HEK293 (cell line): Measurements from ENCODE around the gene APLP1.

Source experiments
- CTCF ChIA-PET: fragments of 350-600 bp; formaldehyde crosslinking; extraction: SDS; loops from one replicate; lab custom pipeline; 2021; ENCODE audit warnings: antibody characterized with exemption; lab: Yijun Ruan, JAX
- POLR2A ChIA-PET: fragments of 300-600 bp; formaldehyde crosslinking; extraction: SDS; loops from one replicate; lab custom pipeline; 2020; ENCODE audit warnings: antibody characterized with exemption, inconsistent platforms; lab: Yijun Ruan, JAX
- H3K27ac ChIP-seq: fragments of 200-500 bp; sonication (Bioruptor generic); 2 replicates; pipeline ENCODE4 v1.5.1; 2014; ENCODE audit warnings: low read depth, low read length, control low read depth, inconsistent platforms; ENCODE audit errors: extremely low read depth
- H3K36me3 ChIP-seq, 2 experiments: fragments of 200-500 bp in 1 of 2; sonication (Bioruptor generic) in 1 of 2; 1 replicate in 1 of 2; 2 replicates in 1 of 2; pipeline ENCODE4 v1.5.1; 2014 to 2017; ENCODE audit warnings: inconsistent platforms in 2 of 2, low read length in 2 of 2; ENCODE audit not compliant: control insufficient read depth in 2 of 2, insufficient read depth in 1 of 2
- H3K4me1 ChIP-seq: fragments of 200-500 bp; sonication (Bioruptor generic); 2 replicates; pipeline ENCODE4 v1.5.1; 2014; ENCODE audit warnings: mild to moderate bottlenecking, low read length, inconsistent platforms; ENCODE audit not compliant: control insufficient read depth, insufficient read depth
- H3K4me3 ChIP-seq: 2 replicates; pipeline ENCODE4 v1.5.1; 2011; ENCODE audit warnings: low read depth, mild to moderate bottlenecking, control low read depth, low read length, moderate library complexity
- H3K9me3 ChIP-seq: fragments of 200-500 bp; sonication (Bioruptor generic); 2 replicates; pipeline ENCODE4 v1.5.1; 2014; ENCODE audit warnings: low read depth, low read length, inconsistent platforms; ENCODE audit not compliant: control insufficient read depth, insufficient read depth
- ZNF121 ChIP-seq: fragments of 450-650 bp; formaldehyde crosslinking; IDR thresholded peaks from 2 replicates; pipeline ENCODE4 v1.5.1; 2016; ENCODE audit warnings: missing biosample characterization, missing genetic modification characterization
- ZNF146 ChIP-seq: fragments of 450-650 bp; formaldehyde crosslinking; IDR thresholded peaks from 2 replicates; pipeline ENCODE4 v1.5.1; 2016; ENCODE audit warnings: missing biosample characterization, missing genetic modification characterization
- ZNF394 ChIP-seq: fragments of 450-650 bp; formaldehyde crosslinking; IDR thresholded peaks from 2 replicates; pipeline ENCODE4 v1.5.1; 2016; ENCODE audit warnings: missing biosample characterization, missing genetic modification characterization, mild to moderate bottlenecking, moderate library complexity, borderline replicate concordance
- ZNF610 ChIP-seq: fragments of 450-650 bp; formaldehyde crosslinking; IDR thresholded peaks from 2 replicates; pipeline ENCODE4 v1.5.1; 2016; ENCODE audit warnings: missing biosample characterization, missing genetic modification characterization, borderline replicate concordance
- TF ChIP-seq, protein P1 (sequence below): fragments of 450-650 bp; formaldehyde crosslinking; IDR thresholded peaks from 2 replicates; pipeline ENCODE4 v1.5.1; 2016; ENCODE audit warnings: missing biosample characterization, missing genetic modification characterization, low read depth
- TF ChIP-seq, protein P2 (sequence below): fragments of 450-650 bp; formaldehyde crosslinking; IDR thresholded peaks from 2 replicates; pipeline ENCODE4 v1.5.1; 2016; ENCODE audit warnings: missing biosample characterization, missing genetic modification characterization
- TF ChIP-seq, protein P3 (sequence below): fragments of 450-650 bp; formaldehyde crosslinking; IDR thresholded peaks from 2 replicates; pipeline ENCODE4 v1.5.1; 2016; ENCODE audit warnings: missing biosample characterization, missing genetic modification characterization
- TF ChIP-seq, protein P4 (sequence below): fragments of 450-650 bp; formaldehyde crosslinking; IDR thresholded peaks from 2 replicates; pipeline ENCODE4 v1.5.1; 2016; ENCODE audit warnings: missing biosample characterization, missing genetic modification characterization
- TF ChIP-seq, protein P5 (sequence below): fragments of 450-650 bp; formaldehyde crosslinking; IDR thresholded peaks from 2 replicates; pipeline ENCODE4 v1.5.1; 2016; ENCODE audit warnings: missing biosample characterization, missing genetic modification characterization, borderline replicate concordance

The APLP1 gene

DNA sequence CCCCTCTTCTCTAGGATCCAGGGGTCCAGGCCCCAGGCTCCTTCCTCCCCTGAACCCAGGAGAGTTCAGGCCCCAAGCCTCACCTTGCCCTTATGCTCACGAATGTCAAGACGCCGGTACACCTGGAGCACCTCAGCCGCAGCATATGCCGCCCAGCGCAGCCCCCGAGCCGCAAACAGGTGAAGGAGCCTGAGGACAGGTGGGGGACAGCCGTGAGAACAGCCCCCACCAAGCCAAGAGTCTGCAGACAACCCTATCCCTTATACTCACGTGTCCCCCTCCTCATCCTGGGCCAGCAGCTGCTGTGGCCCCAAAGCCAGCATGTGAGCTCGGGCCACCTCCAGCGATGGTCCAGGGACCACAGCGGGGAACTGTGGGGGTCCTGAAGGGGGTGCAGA lies 28.3 kb downstream of the APLP1 start (continued):
- TF ChIP-seq, protein P1, sequence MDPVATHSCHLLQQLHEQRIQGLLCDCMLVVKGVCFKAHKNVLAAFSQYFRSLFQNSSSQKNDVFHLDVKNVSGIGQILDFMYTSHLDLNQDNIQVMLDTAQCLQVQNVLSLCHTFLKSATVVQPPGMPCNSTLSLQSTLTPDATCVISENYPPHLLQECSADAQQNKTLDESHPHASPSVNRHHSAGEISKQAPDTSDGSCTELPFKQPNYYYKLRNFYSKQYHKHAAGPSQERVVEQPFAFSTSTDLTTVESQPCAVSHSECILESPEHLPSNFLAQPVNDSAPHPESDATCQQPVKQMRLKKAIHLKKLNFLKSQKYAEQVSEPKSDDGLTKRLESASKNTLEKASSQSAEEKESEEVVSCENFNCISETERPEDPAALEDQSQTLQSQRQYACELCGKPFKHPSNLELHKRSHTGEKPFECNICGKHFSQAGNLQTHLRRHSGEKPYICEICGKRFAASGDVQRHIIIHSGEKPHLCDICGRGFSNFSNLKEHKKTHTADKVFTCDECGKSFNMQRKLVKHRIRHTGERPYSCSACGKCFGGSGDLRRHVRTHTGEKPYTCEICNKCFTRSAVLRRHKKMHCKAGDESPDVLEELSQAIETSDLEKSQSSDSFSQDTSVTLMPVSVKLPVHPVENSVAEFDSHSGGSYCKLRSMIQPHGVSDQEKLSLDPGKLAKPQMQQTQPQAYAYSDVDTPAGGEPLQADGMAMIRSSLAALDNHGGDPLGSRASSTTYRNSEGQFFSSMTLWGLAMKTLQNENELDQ, result no peak
- TF ChIP-seq, protein P2, sequence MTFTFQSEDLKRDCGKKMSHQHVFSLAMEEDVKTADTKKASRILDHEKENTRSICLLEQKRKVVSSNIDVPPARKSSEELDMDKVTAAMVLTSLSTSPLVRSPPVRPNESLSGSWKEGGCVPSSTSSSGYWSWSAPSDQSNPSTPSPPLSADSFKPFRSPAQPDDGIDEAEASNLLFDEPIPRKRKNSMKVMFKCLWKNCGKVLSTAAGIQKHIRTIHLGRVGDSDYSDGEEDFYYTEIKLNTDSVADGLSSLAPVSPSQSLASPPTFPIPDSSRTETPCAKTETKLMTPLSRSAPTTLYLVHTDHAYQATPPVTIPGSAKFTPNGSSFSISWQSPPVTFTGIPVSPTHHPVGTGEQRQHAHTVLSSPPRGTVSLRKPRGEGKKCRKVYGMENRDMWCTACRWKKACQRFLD (tag by site-specific recombination), result no peak

GRCh38 chr19:35897706-35898451 lies 29.5 kb downstream of the APLP1 start:
- peaks cover 46 to 51% of the 10 kb centered on the region in 2 experiments for H3K36me3 ChIP-seq
- POLR2A ChIA-PET, result no interaction called here
- TF ChIP-seq ZNF610 (tag by site-specific recombination) (no peak), ZNF121 (tag by site-specific recombination) (peak; percentile 95)
- TF ChIP-seq, all 188 proteins: peak for 1
- Histone ChIP-seq H3K27ac (0 out of 2 replicates have a peak overlapping the region, but pooled peaks have one; percentile 11), H3K4me3 (no peak overlapping the region), H3K9me3 (no peaks in the 10 kb centered on the region), H3K4me1 (peaks cover 11% of the 10 kb centered on the region)
- CTCF ChIA-PET, result interaction anchor here (0.6 to 0.9 kb wide), 3 partner anchors 14 to 240 kb away, joined by 3 to 5 read pairs (median 4); no protein-coding TSS in a partner anchor

DNA sequence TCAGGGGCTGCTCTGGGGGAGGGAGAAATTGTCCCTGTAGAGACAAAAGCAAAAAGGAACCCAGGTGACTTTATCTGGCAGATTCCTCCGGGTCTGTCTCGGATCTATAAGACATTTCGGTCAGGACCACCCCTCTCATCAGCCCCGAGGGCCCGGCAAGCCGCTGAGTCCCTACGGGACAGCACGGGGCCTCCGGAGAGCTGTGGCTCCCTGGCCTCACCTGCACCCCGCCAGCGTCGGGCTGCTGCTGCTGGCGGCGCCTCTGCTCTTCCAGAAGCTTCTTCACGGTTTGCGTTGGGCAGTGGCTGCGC lies 30.1 kb downstream of the APLP1 start:
- TF ChIP-seq ZNF146, result no peak
- TF ChIP-seq, protein P3, sequence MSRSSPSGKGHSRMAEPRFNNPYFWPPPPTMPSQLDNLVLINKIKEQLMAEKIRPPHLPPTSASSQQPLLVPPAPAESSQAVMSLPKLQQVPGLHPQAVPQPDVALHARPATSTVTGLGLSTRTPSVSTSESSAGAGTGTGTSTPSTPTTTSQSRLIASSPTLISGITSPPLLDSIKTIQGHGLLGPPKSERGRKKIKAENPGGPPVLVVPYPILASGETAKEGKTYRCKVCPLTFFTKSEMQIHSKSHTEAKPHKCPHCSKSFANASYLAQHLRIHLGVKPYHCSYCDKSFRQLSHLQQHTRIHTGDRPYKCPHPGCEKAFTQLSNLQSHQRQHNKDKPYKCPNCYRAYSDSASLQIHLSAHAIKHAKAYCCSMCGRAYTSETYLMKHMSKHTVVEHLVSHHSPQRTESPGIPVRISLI, result no peak
- peaks cover 41 to 45% of the 10 kb centered on the region in 2 experiments for H3K36me3 ChIP-seq
- peaks cover 12% of the 10 kb centered on the region for H3K4me1 ChIP-seq
- POLR2A ChIA-PET, result no interaction called here
- no peak overlapping the region for H3K4me3 ChIP-seq
- CTCF ChIA-PET, result interaction anchor here (0.6 to 0.9 kb wide), 2 partner anchors 14 to 240 kb away, joined by 3 to 4 read pairs; no protein-coding TSS in a partner anchor
- no peak overlapping the region for H3K27ac ChIP-seq
- H3K9me3 ChIP-seq, result no peaks in the 10 kb centered on the region

DNA sequence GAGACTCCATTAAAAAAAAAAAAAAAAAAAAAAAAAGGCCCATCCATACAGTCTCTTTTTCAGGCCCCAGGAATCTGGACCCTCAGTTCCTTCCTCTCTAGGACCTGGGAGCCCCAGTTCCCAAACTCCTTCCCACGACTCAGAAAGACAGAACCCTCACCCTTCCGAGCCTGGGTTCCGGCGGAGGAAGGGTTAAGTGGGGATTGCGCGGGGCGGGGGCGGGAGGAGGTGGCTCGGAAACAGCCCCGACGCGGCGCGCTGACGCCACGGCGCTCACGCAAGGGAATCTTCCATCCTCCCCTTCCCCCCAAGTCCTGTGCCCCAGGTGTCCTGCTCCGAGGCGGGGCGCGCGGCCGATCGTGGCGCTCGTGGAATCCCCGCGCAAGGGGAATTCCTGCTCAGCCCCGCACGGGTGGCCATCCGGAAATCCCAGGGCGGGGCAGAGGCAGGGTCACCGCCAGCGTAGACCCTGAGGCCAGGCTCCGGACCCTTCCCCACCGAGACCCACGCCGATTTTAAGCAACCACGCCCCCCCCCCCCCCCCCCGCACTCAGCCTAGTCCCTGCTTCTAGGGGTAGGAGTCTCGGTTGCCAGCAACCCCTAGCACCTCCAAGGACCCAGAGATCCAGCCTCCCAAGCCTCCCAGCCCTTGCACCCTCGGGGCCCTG lies 31.3 kb downstream of the APLP1 start:
- no peaks in the 10 kb centered on the region for H3K9me3 ChIP-seq
- H3K4me3 ChIP-seq, result peak overlapping the region; percentile 61
- POLR2A ChIA-PET, result interaction anchor here (0.6 to 1.6 kb wide), 4 partner anchors 12 to 256 kb away, joined by 3 to 6 read pairs (median 5); no protein-coding TSS in a partner anchor
- CTCF ChIA-PET, result interaction anchor here (1.4 kb wide), 1 partner anchor 32 kb away, joined by 8 read pairs; no protein-coding TSS in a partner anchor
- peak overlapping the region; percentile 94 for H3K27ac ChIP-seq
- peaks cover 14% of the 10 kb centered on the region for H3K4me1 ChIP-seq
- H3K36me3 ChIP-seq, result peaks cover 33 to 34% of the 10 kb centered on the region in 2 experiments
- TF ChIP-seq ZNF394 (tag by site-specific recombination), result peak; percentile 45; the same call in 1 of the 2 replicates
- TF ChIP-seq, protein P4, sequence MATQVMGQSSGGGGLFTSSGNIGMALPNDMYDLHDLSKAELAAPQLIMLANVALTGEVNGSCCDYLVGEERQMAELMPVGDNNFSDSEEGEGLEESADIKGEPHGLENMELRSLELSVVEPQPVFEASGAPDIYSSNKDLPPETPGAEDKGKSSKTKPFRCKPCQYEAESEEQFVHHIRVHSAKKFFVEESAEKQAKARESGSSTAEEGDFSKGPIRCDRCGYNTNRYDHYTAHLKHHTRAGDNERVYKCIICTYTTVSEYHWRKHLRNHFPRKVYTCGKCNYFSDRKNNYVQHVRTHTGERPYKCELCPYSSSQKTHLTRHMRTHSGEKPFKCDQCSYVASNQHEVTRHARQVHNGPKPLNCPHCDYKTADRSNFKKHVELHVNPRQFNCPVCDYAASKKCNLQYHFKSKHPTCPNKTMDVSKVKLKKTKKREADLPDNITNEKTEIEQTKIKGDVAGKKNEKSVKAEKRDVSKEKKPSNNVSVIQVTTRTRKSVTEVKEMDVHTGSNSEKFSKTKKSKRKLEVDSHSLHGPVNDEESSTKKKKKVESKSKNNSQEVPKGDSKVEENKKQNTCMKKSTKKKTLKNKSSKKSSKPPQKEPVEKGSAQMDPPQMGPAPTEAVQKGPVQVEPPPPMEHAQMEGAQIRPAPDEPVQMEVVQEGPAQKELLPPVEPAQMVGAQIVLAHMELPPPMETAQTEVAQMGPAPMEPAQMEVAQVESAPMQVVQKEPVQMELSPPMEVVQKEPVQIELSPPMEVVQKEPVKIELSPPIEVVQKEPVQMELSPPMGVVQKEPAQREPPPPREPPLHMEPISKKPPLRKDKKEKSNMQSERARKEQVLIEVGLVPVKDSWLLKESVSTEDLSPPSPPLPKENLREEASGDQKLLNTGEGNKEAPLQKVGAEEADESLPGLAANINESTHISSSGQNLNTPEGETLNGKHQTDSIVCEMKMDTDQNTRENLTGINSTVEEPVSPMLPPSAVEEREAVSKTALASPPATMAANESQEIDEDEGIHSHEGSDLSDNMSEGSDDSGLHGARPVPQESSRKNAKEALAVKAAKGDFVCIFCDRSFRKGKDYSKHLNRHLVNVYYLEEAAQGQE, result peak; percentile 71; the same call in 1 of the 2 replicates
- TF ChIP-seq, protein P5, sequence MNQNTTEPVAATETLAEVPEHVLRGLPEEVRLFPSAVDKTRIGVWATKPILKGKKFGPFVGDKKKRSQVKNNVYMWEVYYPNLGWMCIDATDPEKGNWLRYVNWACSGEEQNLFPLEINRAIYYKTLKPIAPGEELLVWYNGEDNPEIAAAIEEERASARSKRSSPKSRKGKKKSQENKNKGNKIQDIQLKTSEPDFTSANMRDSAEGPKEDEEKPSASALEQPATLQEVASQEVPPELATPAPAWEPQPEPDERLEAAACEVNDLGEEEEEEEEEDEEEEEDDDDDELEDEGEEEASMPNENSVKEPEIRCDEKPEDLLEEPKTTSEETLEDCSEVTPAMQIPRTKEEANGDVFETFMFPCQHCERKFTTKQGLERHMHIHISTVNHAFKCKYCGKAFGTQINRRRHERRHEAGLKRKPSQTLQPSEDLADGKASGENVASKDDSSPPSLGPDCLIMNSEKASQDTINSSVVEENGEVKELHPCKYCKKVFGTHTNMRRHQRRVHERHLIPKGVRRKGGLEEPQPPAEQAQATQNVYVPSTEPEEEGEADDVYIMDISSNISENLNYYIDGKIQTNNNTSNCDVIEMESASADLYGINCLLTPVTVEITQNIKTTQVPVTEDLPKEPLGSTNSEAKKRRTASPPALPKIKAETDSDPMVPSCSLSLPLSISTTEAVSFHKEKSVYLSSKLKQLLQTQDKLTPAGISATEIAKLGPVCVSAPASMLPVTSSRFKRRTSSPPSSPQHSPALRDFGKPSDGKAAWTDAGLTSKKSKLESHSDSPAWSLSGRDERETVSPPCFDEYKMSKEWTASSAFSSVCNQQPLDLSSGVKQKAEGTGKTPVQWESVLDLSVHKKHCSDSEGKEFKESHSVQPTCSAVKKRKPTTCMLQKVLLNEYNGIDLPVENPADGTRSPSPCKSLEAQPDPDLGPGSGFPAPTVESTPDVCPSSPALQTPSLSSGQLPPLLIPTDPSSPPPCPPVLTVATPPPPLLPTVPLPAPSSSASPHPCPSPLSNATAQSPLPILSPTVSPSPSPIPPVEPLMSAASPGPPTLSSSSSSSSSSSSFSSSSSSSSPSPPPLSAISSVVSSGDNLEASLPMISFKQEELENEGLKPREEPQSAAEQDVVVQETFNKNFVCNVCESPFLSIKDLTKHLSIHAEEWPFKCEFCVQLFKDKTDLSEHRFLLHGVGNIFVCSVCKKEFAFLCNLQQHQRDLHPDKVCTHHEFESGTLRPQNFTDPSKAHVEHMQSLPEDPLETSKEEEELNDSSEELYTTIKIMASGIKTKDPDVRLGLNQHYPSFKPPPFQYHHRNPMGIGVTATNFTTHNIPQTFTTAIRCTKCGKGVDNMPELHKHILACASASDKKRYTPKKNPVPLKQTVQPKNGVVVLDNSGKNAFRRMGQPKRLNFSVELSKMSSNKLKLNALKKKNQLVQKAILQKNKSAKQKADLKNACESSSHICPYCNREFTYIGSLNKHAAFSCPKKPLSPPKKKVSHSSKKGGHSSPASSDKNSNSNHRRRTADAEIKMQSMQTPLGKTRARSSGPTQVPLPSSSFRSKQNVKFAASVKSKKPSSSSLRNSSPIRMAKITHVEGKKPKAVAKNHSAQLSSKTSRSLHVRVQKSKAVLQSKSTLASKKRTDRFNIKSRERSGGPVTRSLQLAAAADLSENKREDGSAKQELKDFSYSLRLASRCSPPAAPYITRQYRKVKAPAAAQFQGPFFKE (tag by site-specific recombination), result no peak
